ENCODE results near the gene BMPER. TPM values are rescaled to one million over a fixed set of nuclear protein-coding genes. Genes with fewer than 3 reads are reported as not detected.

BMPER gene
- total and polyA plus RNA-seq, 3 donors from 2014 or later = 1.7 to 2.8 (median 2.4) TPM

DNA sequence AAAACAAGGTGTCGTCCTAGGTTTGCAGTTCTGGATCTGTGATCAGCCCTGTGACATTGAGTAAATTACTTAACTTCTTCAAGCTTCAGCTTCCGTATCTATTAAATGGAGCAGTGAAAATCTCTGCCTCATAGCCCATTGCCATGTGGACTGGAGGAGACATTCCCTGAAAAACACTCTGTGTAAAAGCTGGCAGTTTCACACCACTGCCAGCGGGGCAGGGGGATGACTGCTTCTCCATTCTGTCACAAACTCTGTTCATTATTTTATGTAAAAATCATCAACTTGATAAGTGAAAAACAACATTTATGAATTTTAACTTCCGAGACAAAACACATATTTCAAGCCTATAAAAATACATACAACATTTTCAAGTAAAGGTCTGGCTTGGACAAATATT lies 234.7 kb downstream of the BMPER start:
- TF ChIP-seq POLR2A (IDR thresholded peaks at IDR 0.05) = no peak
- TF ChIP-seq, protein P1, sequence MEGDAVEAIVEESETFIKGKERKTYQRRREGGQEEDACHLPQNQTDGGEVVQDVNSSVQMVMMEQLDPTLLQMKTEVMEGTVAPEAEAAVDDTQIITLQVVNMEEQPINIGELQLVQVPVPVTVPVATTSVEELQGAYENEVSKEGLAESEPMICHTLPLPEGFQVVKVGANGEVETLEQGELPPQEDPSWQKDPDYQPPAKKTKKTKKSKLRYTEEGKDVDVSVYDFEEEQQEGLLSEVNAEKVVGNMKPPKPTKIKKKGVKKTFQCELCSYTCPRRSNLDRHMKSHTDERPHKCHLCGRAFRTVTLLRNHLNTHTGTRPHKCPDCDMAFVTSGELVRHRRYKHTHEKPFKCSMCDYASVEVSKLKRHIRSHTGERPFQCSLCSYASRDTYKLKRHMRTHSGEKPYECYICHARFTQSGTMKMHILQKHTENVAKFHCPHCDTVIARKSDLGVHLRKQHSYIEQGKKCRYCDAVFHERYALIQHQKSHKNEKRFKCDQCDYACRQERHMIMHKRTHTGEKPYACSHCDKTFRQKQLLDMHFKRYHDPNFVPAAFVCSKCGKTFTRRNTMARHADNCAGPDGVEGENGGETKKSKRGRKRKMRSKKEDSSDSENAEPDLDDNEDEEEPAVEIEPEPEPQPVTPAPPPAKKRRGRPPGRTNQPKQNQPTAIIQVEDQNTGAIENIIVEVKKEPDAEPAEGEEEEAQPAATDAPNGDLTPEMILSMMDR (IDR thresholded peaks at IDR 0.05) = no peak
- intact Hi-C loops (cut with DNase I; ENCODE audit: low total_unique reads) = no loop called here
- H3K4me1 ChIP-seq = no peaks in the 10 kb centered on the region
- H3K9me3 ChIP-seq = no peaks in the 10 kb centered on the region
- no peaks in the 10 kb centered on the region for H3K27me3 ChIP-seq
- WGBS, 2 donors = 86 to 96% methylated on average over 4 of the region's 4 CpGs
- no peaks in the 10 kb centered on the region for H3K36me3 ChIP-seq (ENCODE audit: low read depth, missing control alignments)
- no peak overlapping the region for H3K27ac ChIP-seq
- DNase-seq = no peak
- no peak overlapping the region for H3K4me3 ChIP-seq

DNA sequence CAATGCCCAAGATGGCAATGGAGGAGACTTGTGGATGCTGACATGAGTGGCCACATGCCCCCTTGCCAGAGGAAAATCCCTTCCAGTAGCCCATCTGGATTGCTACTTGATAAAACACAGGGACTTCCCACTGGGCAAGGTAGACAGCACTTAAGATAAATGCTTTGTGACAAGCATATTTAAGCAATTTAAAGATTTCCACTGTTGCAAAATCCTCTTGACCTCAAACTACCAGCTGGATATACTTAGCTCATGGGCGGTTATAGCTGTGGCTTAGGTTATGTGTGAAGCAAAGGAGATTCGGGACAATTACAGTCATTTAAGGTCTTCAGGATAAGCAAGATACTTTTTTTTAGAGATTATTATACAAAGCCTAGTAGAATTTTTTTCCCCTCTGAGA lies 238.1 kb downstream of the BMPER start:
- Histone ChIP-seq H3K27ac (no peak overlapping the region), H3K9me3 (no peaks in the 10 kb centered on the region), H3K36me3 (ENCODE audit: low read depth, missing control alignments) (no peaks in the 10 kb centered on the region), H3K27me3 (no peaks in the 10 kb centered on the region), H3K4me3 (no peak overlapping the region), H3K4me1 (no peaks in the 10 kb centered on the region)
- 79 to 87% methylated on average over 2 of the region's 2 CpGs for WGBS, 2 donors
- intact Hi-C loops (cut with DNase I; ENCODE audit: low total_unique reads) = no loop called here
- TF ChIP-seq, protein P1 (IDR thresholded peaks at IDR 0.05) = no peak
- no peak for TF ChIP-seq POLR2A (IDR thresholded peaks at IDR 0.05)
- no peak for DNase-seq

DNA sequence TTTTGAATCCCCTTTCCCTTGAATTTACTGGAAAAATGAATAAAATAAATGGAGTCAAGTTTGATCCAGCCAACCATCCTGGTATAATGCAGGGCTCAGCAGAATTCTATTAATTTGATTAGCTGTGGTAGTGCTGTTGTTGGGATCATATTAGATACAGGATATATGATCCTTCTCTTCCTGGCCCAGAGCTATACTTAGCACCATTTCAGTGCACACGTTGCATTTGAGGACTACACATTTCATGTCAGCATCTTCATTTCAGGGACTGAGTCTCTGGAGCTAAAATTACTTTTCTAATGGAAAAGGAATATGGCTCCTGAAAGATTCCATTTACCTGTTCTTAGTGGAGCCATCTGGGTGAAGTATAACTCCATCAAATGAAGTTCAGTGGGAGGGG lies 240.3 kb downstream of the BMPER start:
- no peaks in the 10 kb centered on the region for H3K9me3 ChIP-seq
- H3K36me3 ChIP-seq (ENCODE audit: low read depth, missing control alignments) = no peaks in the 10 kb centered on the region
- no peak for DNase-seq
- WGBS, 2 donors = 82 to 92% methylated on average over 1 of the region's 1 CpG
- no peaks in the 10 kb centered on the region for H3K4me1 ChIP-seq
- no peak overlapping the region for H3K27ac ChIP-seq
- TF ChIP-seq POLR2A (IDR thresholded peaks at IDR 0.05) = no peak
- TF ChIP-seq, protein P1 (IDR thresholded peaks at IDR 0.05) = no peak
- no peak overlapping the region for H3K4me3 ChIP-seq
- H3K27me3 ChIP-seq = no peaks in the 10 kb centered on the region
- intact Hi-C loops (cut with DNase I; ENCODE audit: low total_unique reads) = no loop called here

DNA sequence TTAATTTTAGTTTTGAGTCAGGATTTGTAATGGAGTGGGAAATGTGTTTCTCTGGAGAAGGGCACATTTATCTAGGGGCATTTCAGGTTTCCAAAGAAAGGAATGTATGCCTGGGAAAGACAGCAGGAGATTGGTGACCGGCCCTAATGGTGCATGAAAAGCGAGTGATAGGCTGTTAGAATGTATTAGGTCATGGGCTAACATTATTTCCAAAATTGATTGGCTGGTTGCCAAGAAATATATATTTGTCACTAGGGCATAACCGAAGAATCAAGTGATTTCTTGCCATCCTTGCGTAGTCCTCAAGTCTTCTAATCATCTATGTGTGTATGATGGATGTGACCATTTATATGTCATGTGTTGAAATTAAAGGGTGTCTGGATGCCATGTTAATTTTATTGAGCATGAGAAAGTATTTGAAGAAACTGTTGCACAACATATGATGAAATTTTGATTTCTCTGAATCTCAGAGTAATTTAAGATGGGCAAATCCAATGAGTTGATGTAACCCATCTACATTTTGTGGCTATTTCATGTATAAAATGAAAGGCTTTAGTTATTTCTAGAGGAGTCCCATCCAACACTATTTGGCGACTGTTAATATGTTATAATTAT lies 248.4 kb downstream of the BMPER start:
- no peak for TF ChIP-seq POLR2A (IDR thresholded peaks at IDR 0.05)
- intact Hi-C loops (cut with DNase I; ENCODE audit: low total_unique reads) = no loop called here
- Histone ChIP-seq H3K27me3 (no peaks in the 10 kb centered on the region), H3K4me1 (no peaks in the 10 kb centered on the region), H3K9me3 (no peaks in the 10 kb centered on the region), H3K4me3 (no peak overlapping the region), H3K36me3 (ENCODE audit: low read depth, missing control alignments) (no peaks in the 10 kb centered on the region), H3K27ac (no peak overlapping the region)
- 96 to 98% methylated on average over 5 of the region's 5 CpGs for WGBS, 2 donors
- DNase-seq = no peak

DNA sequence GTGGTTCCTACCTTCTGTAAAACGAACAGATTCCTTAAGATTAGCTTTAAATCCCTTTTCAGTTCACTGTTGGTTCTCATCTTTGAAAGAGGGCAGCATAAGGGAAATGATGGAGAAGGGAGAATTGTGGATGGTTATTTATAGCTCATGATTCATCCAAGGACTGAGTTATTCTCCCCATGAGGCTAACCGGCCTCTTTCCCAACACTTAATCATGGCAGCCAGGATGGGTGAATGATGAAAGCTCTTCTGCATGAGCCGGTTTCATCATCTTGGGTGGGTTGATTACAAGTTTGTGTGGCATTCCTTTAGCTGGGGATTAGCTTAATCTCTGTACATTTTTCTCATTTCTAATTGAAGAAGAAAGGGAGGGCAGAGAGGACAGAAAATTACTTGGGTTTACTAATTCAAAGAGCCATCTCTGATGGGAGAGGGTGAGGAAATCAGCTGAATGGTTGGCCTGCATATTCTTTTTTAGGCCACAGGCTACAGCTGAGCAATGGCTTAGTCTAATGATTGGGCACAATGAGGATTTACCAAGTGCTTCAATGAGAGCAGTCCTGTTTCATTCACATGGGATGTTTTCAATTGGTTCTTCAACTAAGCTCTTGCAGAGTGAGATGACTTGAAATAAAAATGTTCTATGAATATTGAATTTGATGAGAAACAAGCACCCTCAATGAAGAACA lies 250.0 kb downstream of the BMPER start:
- no peaks in the 10 kb centered on the region for H3K9me3 ChIP-seq
- TF ChIP-seq, protein P1 (IDR thresholded peaks at IDR 0.05) = no peak
- no peak for TF ChIP-seq POLR2A (IDR thresholded peaks at IDR 0.05)
- no peak overlapping the region for H3K27ac ChIP-seq
- no peaks in the 10 kb centered on the region for H3K4me1 ChIP-seq
- no peak overlapping the region for H3K4me3 ChIP-seq
- no peaks in the 10 kb centered on the region for H3K36me3 ChIP-seq (ENCODE audit: low read depth, missing control alignments)
- no peak for DNase-seq
- no peaks in the 10 kb centered on the region for H3K27me3 ChIP-seq
- 81 to 89% methylated on average over 3 of the region's 3 CpGs for WGBS, 2 donors
- intact Hi-C loops (cut with DNase I; ENCODE audit: low total_unique reads) = no loop called here

All from testis (tissue), 3 donors.